GM18870 (cell line): ENCODE results near the gene VSTM2L.

Source experiments
- ATAC-seq: cut with Tn5 transposase; IDR thresholded peaks from one replicate; pipeline ENCODE4 v1.9.1; 2021; ENCODE audit warnings: moderate library complexity; ENCODE audit not compliant: unreplicated experiment

Gene VSTM2L

DNA sequence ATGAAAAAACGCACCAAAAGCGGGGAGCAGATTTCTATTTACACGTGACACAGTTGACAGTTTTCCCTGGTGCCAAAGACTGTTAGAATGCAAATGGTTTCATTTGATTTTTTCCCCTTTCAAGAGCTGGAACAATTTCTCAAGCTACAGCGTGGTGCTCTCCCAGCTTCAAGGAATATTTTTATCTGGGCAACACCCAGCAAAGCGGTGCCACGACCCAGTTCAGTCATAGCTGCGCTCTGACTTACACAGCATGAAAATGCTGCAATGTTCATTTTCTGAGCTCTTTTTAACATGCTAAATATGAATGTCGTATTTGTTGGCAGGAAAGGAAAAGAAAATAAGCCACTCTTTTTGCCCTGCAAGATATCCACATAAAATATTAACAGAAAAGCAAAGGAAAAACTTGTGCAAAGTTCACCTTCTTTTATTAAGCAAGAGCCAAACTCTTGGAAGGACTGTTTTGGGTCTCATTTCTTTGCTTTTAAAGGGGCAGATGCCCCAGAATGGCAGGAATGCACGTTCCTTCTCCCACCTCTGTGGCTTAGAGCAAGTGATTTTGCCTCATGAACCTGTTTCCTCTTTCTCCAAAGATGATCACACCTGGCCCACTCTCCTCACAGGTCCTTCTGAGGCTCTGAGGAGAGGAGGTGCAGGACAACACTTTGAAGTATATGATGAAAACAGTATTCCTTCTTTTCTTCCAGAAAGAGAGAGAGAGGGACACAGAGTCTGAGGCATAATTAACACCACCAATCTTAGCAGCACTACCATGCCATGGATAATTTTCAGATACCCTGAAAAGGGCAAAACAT, 83.3 kb downstream of the VSTM2L start:
- no peak for ATAC-seq

DNA sequence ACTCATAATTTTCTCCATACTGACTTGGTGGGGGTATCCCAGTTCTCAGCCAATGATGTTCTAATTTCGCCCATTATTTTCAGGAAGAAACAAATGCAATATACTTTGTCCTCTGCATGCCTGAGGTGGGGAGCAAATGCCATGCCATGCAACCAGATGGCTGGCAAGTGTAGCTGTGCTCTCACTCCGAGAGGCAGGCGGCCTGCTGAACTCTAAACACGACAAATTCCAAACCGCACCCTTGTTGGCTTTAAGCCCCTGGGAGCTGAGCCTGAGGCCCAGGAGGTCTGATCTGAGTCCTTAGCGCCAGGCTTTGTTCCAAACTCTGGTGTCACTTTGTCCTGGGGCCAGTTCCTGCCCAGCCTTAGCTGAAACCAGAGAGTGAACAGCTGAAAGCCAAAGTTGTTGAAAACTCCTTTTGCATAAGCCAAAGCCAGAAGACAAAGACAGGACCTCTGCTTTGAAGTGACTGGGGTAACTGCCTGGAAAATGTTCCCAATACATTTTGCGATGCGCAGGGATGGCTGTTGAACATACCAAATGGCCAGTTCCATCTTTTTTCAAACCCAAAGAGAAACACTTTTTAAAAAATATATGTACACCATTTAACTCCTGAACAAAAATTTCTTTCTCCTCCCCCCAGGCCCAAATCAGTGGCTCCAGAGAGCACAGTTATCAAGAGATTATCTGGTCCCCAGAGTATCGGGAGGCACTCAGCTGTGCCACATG, 84.1 kb downstream of the VSTM2L start:
- ATAC-seq, result no peak

DNA sequence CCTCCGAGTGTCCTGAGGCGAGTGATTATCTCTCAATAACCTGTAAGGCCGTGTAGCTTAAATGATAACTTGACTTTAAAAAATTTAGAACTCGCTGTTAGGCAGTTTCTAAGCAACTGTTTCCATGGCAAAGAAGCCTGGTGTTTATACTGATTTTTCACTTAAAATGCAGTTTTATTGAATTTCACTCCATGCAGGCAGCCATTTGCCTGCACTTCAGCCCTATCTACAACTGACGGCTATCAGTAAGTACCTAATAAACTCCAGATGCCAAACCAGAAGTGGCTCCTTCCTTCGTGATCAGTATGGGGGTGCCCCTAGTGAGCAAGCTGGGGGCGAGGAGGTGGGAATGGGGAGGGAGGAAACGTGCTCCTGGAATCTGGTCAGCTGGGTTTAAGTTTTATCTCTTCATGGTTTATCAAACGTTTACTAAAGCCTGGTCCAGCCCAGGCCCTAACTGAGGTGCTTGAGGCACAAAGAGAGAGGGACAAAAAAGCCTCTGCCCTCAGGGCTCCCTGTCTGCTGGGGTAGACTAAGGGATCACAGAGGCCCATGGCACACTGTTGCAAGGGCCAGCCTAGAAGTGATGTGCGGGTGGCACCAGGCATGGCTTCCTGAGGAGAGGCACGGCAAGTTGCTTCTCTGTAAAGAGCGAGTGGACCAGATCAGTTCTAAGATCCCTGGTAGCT, 84.8 kb downstream of the VSTM2L start:
- no peak for ATAC-seq

DNA sequence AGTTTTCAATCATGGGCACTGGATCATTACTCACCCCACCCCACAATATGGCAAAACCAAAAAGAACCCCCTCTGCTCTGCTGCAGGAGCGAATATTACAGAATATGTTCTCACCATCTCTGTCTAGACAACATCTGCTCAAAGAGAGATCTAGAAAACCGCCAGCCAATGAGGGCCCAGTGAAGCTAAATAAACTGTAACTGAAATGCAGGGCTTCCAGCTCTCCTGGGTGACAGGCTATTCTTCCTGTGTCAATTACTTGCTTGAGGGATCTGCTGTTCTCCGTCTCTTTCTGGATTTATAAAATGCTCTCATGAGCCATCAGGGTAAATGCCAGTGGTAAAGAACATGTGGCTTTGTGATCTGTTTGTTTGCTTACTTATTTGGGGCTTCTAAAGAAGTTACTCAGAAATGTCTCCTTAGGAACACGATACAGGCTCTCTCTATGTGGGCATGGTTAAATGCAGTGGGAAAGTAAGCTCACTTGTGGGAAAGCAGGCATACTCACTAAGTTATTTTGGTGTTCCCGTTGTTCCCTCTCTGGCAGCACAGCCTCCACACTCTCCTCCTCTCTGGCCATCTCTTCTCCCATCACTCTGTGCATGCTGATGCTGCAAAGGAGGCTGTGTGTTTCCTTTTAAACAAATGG, 85.5 kb downstream of the VSTM2L start:
- no peak for ATAC-seq

DNA sequence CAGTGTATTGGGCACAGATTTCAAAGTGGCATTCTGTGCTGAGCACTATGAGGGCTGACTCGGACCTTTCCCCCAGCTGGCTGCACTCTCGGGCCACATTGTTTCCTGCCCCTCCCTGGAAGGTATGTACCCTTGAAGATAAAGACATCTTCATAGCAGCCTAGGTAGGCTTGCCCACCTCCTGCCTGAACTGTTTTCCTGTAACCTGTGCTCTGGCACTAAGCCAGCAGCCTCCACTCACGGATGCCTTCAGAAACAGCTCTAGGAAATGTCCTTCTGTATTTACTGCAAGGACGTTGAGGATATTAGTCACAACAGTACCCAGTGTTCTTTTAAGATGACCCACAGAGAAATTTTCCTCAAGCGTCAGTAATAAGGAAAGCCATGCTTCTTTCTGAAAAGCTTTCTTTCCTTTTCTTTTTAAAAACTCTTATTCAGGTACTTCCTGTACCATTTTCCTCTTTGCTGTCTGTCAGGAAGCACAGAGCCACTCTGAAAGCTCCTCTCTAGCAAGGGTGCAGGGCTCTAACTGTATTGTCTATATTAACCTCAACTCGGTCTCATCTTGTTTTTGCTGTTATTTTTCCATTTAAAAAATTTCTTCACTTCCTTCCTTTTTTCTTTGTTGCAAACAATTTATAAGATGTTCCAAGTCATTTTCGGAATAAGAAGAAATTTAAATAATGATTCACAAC, 86.8 kb downstream of the VSTM2L start:
- no peak for ATAC-seq

DNA sequence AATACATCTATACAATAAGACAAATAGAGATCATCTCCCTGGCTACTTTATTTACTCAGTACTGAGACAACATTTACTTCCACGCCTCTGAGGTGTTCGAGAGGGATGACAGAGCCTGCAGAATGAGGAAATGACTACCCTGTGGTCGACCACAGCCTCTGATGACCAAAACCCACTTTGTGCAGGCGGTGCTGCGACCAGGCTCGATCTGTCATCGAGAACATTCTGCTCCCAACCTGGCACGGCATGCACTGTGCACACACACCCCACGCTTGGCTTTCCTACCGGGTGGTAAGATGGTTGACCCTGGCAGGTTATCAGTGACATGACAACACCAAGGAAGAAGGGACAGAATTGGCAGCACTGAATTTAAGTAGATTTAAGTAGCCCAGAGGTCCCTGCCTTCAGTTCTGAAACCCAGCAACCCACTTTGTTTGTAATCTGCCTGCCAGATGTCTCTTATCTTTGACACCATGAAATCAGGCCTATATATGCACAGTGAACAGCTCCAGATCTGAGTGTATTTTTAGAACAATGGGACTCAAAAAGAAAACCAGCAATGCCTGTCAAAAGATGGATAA, 87.7 kb downstream of the VSTM2L start:
- ATAC-seq, result peak; percentile 73

DNA sequence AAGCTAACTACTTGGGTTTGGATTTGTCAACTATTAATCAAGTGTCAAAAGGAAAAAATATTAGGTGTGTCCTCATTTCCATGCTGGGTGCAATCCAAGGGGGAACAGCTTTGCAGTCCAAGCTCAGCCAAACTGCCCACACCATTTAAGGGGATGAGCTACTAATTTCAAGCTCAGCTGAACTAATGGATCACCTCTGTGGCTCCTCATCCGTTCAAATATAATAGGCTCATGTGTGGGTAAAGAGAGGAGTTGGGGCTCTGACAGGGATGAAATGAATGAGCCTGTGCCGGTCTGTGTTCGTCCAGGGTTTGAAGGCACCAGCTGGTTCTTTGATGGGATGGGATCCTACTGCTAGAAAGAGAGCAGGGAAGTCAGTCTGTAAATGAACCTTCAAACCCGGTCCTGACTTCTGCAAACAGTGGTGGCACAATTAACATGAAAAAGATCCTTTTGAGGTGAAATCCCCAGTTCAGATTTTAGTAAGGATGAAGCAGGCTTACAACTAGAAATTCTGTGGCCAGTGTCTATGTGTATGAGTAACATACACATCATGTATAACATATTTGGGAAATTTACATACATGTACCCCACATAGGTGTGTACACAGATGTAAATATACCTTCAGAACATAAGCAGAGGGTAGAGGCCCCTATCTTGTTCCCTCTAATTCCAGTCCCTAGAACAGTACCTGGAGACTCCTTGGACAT, 88.4 kb downstream of the VSTM2L start:
- no peak for ATAC-seq

DNA sequence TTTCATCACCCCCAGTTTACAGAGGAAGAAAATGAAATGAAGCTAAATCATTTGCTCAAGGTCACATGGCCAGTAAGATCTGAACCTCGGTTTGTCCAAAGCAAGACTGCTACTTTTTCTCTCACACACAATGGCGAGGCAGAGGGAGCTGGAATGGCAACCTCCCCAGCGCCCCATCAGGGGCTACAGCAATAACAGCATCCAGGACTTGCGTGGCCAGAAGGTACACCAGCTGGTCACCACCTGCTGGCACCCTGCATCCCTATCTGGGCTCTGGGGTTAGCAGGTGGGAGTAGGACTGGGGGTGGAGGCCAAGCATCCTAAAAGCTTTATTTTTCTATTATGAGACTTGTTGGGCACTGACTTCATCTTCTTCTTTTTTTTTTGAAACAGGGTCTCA, 89.0 kb downstream of the VSTM2L start:
- ATAC-seq, result no peak

DNA sequence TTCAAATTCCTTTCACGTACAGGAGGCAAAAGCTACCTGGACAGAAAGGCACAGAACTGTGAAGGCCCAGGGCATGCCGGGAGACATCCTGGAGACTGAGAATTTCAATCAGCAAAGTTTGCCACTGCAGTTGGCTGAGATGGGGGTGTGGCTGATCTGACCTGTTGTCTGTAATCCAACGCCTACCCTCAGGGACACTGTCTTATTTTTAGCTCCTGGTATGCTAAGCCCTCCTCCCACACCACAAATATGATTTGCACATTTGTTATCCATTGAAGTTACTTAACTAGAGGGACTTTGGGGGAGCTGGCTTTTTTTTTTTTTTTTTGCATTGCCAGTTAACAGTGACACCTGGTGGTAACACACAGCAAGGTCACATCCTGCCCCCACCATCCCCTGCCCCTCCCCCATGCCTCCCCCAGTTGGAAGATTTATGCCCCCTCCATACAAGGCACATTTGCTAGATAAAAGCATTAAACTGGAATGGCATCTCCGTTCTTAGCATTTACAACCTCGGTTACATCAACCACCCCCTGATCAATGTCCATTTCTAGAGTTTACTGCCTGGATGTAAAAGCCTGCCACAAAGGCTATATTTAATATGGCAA, 90.0 kb downstream of the VSTM2L start:
- no peak for ATAC-seq

DNA sequence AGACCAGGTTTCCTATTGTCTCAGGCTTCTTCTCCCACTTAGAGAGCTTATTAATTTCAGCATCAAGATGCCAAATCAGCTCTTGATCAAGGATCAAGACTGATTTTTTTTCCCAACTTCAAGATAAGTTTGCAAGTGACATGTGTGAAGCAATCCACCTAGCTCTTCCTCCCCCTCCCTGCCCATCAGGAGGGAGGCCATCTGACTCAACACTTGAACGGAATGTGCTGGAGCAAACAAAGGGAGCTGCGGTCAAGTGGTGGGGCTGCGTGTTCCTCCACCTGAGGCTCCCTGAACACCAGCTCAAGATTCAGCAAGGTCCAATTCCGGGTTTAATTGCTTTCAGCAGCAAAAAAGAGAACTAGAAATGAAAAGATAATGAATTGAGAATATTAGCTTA, 91.6 kb downstream of the VSTM2L start:
- no peak for ATAC-seq
